Breast epithelium (tissue), 3 donors: ENCODE data around the gene GPR157.

ENCODE experiments used
- POLR2A ChIP-seq: fragments of 450-650 bp; IDR thresholded peaks from one replicate; pipeline ENCODE4 v1.6.1; 2016; ENCODE audit warnings: antibody characterized with exemption, mild to moderate bottlenecking, moderate library complexity
- TF ChIP-seq, protein P1 (sequence below), 3 donors: fragments of 450-650 bp; IDR thresholded peaks; one replicate each; pipeline ENCODE4 v1.5.1; 2016 to 2017; ENCODE audit warnings: antibody characterized with exemption in 3 of 3, mild to moderate bottlenecking in 3 of 3, moderate library complexity in 3 of 3

DNA sequence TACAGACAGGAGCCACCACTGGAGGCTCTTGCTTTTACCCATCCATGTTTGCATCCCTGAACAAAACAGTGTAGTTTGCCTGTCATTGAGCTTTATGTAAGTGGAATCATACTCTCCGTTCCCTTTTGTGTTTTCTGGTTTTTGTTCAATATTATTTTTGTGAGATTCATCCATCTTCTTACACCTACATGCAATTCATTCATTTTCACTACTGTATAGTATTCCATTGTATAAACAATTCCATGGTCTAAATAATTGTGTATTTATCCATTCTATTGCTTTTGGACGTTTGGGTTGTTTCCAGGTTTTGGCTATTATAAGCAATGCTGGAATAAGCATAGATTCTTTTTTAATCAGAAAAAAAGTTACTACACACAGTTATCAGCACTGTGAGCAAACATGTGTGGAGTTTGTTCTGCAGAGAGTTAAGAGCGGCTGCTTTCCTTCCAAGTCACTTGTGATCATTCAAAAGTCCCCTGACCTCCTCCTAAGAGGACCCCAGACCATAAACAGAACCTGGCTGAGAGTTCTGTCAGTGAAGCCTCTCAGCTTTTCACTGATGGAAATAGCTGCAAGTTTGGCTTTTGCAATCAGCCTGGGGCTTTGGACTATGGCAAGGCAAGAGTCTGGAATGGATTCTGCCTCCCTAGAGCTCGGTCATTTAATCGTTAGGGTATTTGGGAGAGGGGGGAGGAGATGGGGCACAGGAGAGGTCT is 5.1 kb upstream of the GPR157 start:
- TF ChIP-seq, protein P1, sequence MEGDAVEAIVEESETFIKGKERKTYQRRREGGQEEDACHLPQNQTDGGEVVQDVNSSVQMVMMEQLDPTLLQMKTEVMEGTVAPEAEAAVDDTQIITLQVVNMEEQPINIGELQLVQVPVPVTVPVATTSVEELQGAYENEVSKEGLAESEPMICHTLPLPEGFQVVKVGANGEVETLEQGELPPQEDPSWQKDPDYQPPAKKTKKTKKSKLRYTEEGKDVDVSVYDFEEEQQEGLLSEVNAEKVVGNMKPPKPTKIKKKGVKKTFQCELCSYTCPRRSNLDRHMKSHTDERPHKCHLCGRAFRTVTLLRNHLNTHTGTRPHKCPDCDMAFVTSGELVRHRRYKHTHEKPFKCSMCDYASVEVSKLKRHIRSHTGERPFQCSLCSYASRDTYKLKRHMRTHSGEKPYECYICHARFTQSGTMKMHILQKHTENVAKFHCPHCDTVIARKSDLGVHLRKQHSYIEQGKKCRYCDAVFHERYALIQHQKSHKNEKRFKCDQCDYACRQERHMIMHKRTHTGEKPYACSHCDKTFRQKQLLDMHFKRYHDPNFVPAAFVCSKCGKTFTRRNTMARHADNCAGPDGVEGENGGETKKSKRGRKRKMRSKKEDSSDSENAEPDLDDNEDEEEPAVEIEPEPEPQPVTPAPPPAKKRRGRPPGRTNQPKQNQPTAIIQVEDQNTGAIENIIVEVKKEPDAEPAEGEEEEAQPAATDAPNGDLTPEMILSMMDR (IDR thresholded peaks at IDR 0.05) = no peak
- TF ChIP-seq POLR2A = no peak
